Frontal cortex (tissue), 4 donors: ENCODE results near the gene CD3G. TPM values are rescaled to one million over a fixed set of nuclear protein-coding genes. Genes with fewer than 3 reads are reported as not detected.

ENCODE experiments used
- DNase-seq, 2 donors: peaks; one replicate each; pipeline ENCODE4 v3.0.0; 2012; ENCODE audit warnings: low spot score in 2 of 2
- FAIRE-seq: peaks from 2 replicates; lab custom pipeline; 2012; peaks lifted over from hg19 to GRCh38; lab: Jason Lieb, UNC
- total RNA-seq: library from RNA; depleted of rRNA; stranded (reverse); fragments of >200 nt; gene quantifications from one replicate; pipeline ENCODE4 v1.2.3, GENCODE V29; 2014
- donor health status: control.
- donor health status: control.
- donor health status: control.

Gene CD3G
- total RNA-seq, 1 donor from 2014 or later: not detected

- DNase-seq (no peak), FAIRE-seq (no peak)
Measured at GRCh38 chr11:118321386-118322082, 22.6 kb upstream of the CD3G start.

- no peak for FAIRE-seq
- DNase-seq: no peak
Measured at GRCh38 chr11:118322721-118323120, 21.4 kb upstream of the CD3G start.

GRCh38 chr11:118325283-118325682, 18.9 kb upstream of the CD3G start:
- FAIRE-seq: no peak
- no peak for DNase-seq

GRCh38 chr11:118328745-118329144, 15.4 kb upstream of the CD3G start:
- DNase-seq (no peak), FAIRE-seq (no peak)

- no peak for FAIRE-seq
- no peak for DNase-seq
Measured at GRCh38 chr11:118334745-118335144, 9.4 kb upstream of the CD3G start.

GRCh38 chr11:118338637-118339061, 5.5 kb upstream of the CD3G start:
- no peak for FAIRE-seq
- no peak for DNase-seq

GRCh38 chr11:118339281-118339961, 4.7 kb upstream of the CD3G start:
- no peak for DNase-seq
- no peak for FAIRE-seq

- FAIRE-seq (no peak), DNase-seq (no peak)
Measured at GRCh38 chr11:118340449-118340848, 3.7 kb upstream of the CD3G start.

- FAIRE-seq (no peak), DNase-seq (no peak)
Measured at GRCh38 chr11:118341261-118341660, 2.9 kb upstream of the CD3G start.

- DNase-seq (no peak), FAIRE-seq (no peak)
Measured at GRCh38 chr11:118341815-118342489, 2.2 kb upstream of the CD3G start.

GRCh38 chr11:118342503-118343161, 1.5 kb upstream of the CD3G start, which contains the start of gene CD3D:
CD3D (minus strand) TSS chr11:118342705; CDS start chr11:118342607, 98 bp downstream.
- DNase-seq (no peak), FAIRE-seq (no peak)

- DNase-seq (no peak), FAIRE-seq (no peak)
Measured at GRCh38 chr11:118343248-118343647, 896 bp upstream of the CD3G start.

- DNase-seq: no peak
- FAIRE-seq: no peak
Measured at GRCh38 chr11:118349475-118349874, 5.3 kb downstream of the CD3G start.

- FAIRE-seq: peak; percentile 57
- no peak for DNase-seq
Measured at GRCh38 chr11:118353084-118353710, 9.1 kb downstream of the CD3G start.

- FAIRE-seq (no peak), DNase-seq (no peak)
Measured at GRCh38 chr11:118358071-118358470, 13.9 kb downstream of the CD3G start.

GRCh38 chr11:118359295-118359958, 15.3 kb downstream of the CD3G start, which contains the start of gene UBE4A:
UBE4A (plus strand) TSS chr11:118359600; CDS start chr11:118365081, 5,481 bp downstream.
- FAIRE-seq (no peak), DNase-seq (peak; percentile 57 to 77)

GRCh38 chr11:118364956-118365615, 20.9 kb downstream of the CD3G start:
- FAIRE-seq (no peak), DNase-seq (no peak)

- no peak for FAIRE-seq
Measured at GRCh38 chr11:118366287-118366686, 22.1 kb downstream of the CD3G start.

GRCh38 chr11:118370774-118371173, 26.6 kb downstream of the CD3G start:
- DNase-seq (no peak), FAIRE-seq (no peak)

More at GRCh38 chr11:118366287-118366686, 22.1 kb downstream of the CD3G start:
- no peak for DNase-seq
